HL-60 (cell line): ENCODE measurements around the gene MYB.

Experiments
- DNase-seq, 2 experiments: peaks; one replicate each; pipeline ENCODE4 v3.0.0-alpha.2; 2010 to 2020; ENCODE audit warnings: low read depth in 1 of 2, low spot score in 1 of 2
- H3K27ac ChIP-seq: fragments of 250-450 bp; sonication (Bioruptor Pico); replicated peaks from 2 replicates; pipeline ENCODE4 v1.5.1; 2020; ENCODE audit warnings: mild to moderate bottlenecking, moderate library complexity
- H3K27me3 ChIP-seq: fragments of 250-450 bp; sonication (Bioruptor Pico); 2 replicates; pipeline ENCODE4 v1.5.1; 2021; ENCODE audit warnings: mild to moderate bottlenecking, moderate library complexity; ENCODE audit not compliant: insufficient read depth, poor library complexity, severe bottlenecking
- H3K4me3 ChIP-seq: replicated peaks from 2 replicates; pipeline ENCODE4 v1.5.1; 2011; ENCODE audit warnings: mild to moderate bottlenecking, control low read depth, low read length; ENCODE audit not compliant: insufficient read depth
- CTCF ChIP-seq: IDR thresholded peaks from one replicate; pipeline ENCODE4 v1.5.1; 2011; ENCODE audit warnings: low read length, control low read depth, inconsistent platforms; ENCODE audit not compliant: insufficient read depth
- GABPA ChIP-seq: IDR thresholded peaks from 2 replicates; pipeline ENCODE4 v1.6.1; 2012; ENCODE audit warnings: low read depth
- POLR2AphosphoS5 ChIP-seq: IDR thresholded peaks from 2 replicates; pipeline ENCODE4 v1.6.1; 2012; ENCODE audit warnings: low read depth
- SPI1 ChIP-seq: IDR thresholded peaks from 2 replicates; pipeline ENCODE4 v1.6.1; 2012; ENCODE audit warnings: low read depth, mild to moderate bottlenecking, borderline replicate concordance
- TF ChIP-seq, protein P1 (sequence below): IDR thresholded peaks from 2 replicates; pipeline ENCODE4 v1.6.1; 2012; ENCODE audit warnings: low read depth; ENCODE audit not compliant: insufficient replicate concordance

MYB gene

GRCh38 chr6:135187372-135187771 is 6.3 kb downstream of the MYB start:
- peak overlapping the region; percentile 92 for H3K27ac ChIP-seq
- DNase-seq = no peak
- no peak for TF ChIP-seq POLR2AphosphoS5
- TF ChIP-seq CTCF = no peak
- TF ChIP-seq SPI1 = no peak
- TF ChIP-seq, protein P1, sequence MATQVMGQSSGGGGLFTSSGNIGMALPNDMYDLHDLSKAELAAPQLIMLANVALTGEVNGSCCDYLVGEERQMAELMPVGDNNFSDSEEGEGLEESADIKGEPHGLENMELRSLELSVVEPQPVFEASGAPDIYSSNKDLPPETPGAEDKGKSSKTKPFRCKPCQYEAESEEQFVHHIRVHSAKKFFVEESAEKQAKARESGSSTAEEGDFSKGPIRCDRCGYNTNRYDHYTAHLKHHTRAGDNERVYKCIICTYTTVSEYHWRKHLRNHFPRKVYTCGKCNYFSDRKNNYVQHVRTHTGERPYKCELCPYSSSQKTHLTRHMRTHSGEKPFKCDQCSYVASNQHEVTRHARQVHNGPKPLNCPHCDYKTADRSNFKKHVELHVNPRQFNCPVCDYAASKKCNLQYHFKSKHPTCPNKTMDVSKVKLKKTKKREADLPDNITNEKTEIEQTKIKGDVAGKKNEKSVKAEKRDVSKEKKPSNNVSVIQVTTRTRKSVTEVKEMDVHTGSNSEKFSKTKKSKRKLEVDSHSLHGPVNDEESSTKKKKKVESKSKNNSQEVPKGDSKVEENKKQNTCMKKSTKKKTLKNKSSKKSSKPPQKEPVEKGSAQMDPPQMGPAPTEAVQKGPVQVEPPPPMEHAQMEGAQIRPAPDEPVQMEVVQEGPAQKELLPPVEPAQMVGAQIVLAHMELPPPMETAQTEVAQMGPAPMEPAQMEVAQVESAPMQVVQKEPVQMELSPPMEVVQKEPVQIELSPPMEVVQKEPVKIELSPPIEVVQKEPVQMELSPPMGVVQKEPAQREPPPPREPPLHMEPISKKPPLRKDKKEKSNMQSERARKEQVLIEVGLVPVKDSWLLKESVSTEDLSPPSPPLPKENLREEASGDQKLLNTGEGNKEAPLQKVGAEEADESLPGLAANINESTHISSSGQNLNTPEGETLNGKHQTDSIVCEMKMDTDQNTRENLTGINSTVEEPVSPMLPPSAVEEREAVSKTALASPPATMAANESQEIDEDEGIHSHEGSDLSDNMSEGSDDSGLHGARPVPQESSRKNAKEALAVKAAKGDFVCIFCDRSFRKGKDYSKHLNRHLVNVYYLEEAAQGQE = no peak
- TF ChIP-seq GABPA = no peak
- H3K4me3 ChIP-seq = no peak overlapping the region
- no peaks in the 10 kb centered on the region for H3K27me3 ChIP-seq

- peak in 1 of 2 experiments; percentile 74 for DNase-seq
- no peak overlapping the region for H3K4me3 ChIP-seq
- peak overlapping the region; percentile 92 for H3K27ac ChIP-seq
- TF ChIP-seq POLR2AphosphoS5 (peak; percentile 53; the same call in 1 of the 2 replicates), SPI1 (peak; percentile 67; the same call in 1 of the 2 replicates), GABPA (no peak)
- no peaks in the 10 kb centered on the region for H3K27me3 ChIP-seq
Observed at GRCh38 chr6:135188718-135189117, 7.6 kb downstream of the MYB start.

- no peak for DNase-seq
- no peak overlapping the region for H3K4me3 ChIP-seq
- peak overlapping the region; percentile 92 for H3K27ac ChIP-seq
- H3K27me3 ChIP-seq = no peaks in the 10 kb centered on the region
- TF ChIP-seq, protein P1 = no peak
- TF ChIP-seq CTCF (no peak), GABPA (no peak), SPI1 (no peak), POLR2AphosphoS5 (no peak)
Observed at GRCh38 chr6:135189344-135189743, 8.2 kb downstream of the MYB start.

DNA sequence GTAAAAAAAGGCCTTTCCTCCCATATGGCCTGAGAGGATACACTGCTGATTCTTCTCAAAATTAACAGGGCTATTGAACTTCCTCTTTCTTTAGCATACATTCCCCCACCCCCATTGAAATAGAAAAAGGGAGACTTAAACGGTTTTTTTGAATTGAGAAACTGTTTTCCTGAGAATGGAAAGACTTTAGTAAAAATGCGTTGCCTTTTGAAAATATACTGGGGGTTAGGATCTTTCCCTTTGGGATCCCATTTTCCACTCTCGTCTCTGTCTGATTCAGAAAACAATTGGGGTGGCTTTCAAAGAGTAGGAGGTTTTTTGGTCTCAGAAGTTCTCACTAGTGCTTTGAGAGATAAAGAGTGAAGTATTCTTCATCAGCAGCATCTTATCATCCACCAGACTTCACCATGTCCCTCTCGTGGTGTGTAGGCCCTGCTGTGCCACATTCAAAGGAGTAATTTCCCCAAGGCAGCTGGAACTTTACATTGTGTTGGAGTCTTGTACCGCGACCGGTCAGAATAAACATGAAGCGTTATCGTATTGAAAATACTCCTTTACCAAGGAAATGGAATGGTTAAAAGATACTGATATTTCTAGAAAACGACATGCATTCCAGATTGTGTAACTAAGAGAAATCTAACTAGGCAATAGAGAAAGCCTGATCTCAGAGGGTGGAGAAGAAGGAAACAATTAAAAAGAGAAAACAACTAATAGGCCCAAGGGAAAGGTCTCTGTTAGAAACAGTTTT is 10.6 kb downstream of the MYB start:
- peak overlapping the region; percentile 92 for H3K27ac ChIP-seq
- DNase-seq = peak; percentile 62 to 70
- no peak overlapping the region for H3K4me3 ChIP-seq
- no peaks in the 10 kb centered on the region for H3K27me3 ChIP-seq
- TF ChIP-seq, protein P1 = no peak
- TF ChIP-seq POLR2AphosphoS5 = peak; percentile 31
- TF ChIP-seq CTCF = no peak
- TF ChIP-seq SPI1 = peak; percentile 77; the same call in 1 of the 2 replicates
- TF ChIP-seq GABPA = no peak
